Hepatocyte (in vitro differentiated cells): ENCODE data around the gene POGLUT3. TPM values are rescaled to one million over a fixed set of nuclear protein-coding genes. Genes with fewer than 3 reads are reported as not detected.

Experiments
- DNase-seq: peaks from one replicate; pipeline ENCODE4 v3.0.0-alpha.2; 2016; ENCODE audit warnings: low spot score
- H2AFZ ChIP-seq: fragments of 200-600 bp; sonication (generic); 2 replicates; pipeline ENCODE4 v1.6.0; 2016; ENCODE audit warnings: antibody characterized with exemption, mild to moderate bottlenecking
- H3K27ac ChIP-seq: fragments of 200-600 bp; sonication (generic); 2 replicates; pipeline ENCODE4 v1.5.1; 2016; ENCODE audit warnings: mild to moderate bottlenecking
- H3K27me3 ChIP-seq: fragments of 200-600 bp; sonication (generic); 2 replicates; pipeline ENCODE4 v1.6.1; 2016
- H3K36me3 ChIP-seq: fragments of 200-600 bp; sonication (generic); replicated peaks from 2 replicates; pipeline ENCODE4 v1.5.1; 2016; ENCODE audit warnings: low read depth; ENCODE audit not compliant: insufficient read depth
- H3K4me1 ChIP-seq: fragments of 200-600 bp; sonication (generic); 2 replicates; pipeline ENCODE4 v1.5.1; 2016; ENCODE audit warnings: mild to moderate bottlenecking, moderate library complexity; ENCODE audit not compliant: insufficient read depth
- H3K4me2 ChIP-seq: fragments of 200-600 bp; sonication (generic); 2 replicates; pipeline ENCODE4 v1.6.0; 2016
- H3K4me3 ChIP-seq: fragments of 200-600 bp; sonication (generic); 2 replicates; pipeline ENCODE4 v1.5.1; 2016; ENCODE audit warnings: mild to moderate bottlenecking
- H3K79me2 ChIP-seq: fragments of 200-600 bp; sonication (generic); 2 replicates; pipeline ENCODE4 v1.6.0; 2017; ENCODE audit warnings: mild to moderate bottlenecking
- H3K9me2 ChIP-seq: fragments of 200-600 bp; sonication (generic); replicated peaks from 2 replicates; pipeline ENCODE4 v1.6.0; 2017; ENCODE audit warnings: mild to moderate bottlenecking; ENCODE audit not compliant: insufficient read depth
- H3K9me3 ChIP-seq: fragments of 200-600 bp; sonication (generic); 2 replicates; pipeline ENCODE4 v1.5.1; 2016; ENCODE audit warnings: low read depth, mild to moderate bottlenecking
- H4K20me1 ChIP-seq: fragments of 200-600 bp; sonication (generic); 2 replicates; pipeline ENCODE4 v1.6.0; 2016; ENCODE audit warnings: mild to moderate bottlenecking; ENCODE audit not compliant: insufficient read depth, poor library complexity, severe bottlenecking
- EZH2 ChIP-seq: fragments of 200-600 bp; sonication (generic); IDR thresholded peaks from 2 replicates; pipeline ENCODE4 v1.6.1; 2016; ENCODE audit warnings: antibody characterized with exemption, mild to moderate bottlenecking, borderline replicate concordance
- EZH2phosphoT487 ChIP-seq: fragments of 200-600 bp; sonication (generic); IDR thresholded peaks from one replicate; pipeline ENCODE4 v1.6.1; 2018; ENCODE audit warnings: antibody characterized with exemption, mild to moderate bottlenecking, low read depth, moderate library complexity; ENCODE audit not compliant: unreplicated experiment, severe bottlenecking
- WGBS: methylation state at CpG from one replicate; pipeline ENCODE4 v1.1.6; 2016; ENCODE audit warnings: low lambda C conversion rate; ENCODE audit errors: missing lambda C conversion rate; 5-methylcytosine and 5-hydroxymethylcytosine counted together
- polyA plus RNA-seq: library from polyadenylated mRNA; unstranded; fragments of >200 nt; fragmentation: Nextera tagmentation; extraction: Ambion mirVana; gene quantifications from 2 replicates; pipeline ENCODE4 v1.2.1, GENCODE V29; 2016
- total RNA-seq: library from RNA; depleted of rRNA; stranded (reverse); fragments of >200 nt; gene quantifications from 2 replicates; pipeline ENCODE4 v1.2.3, GENCODE V29; 2014
- TF ChIP-seq, protein P1 (sequence below): fragments of 200-600 bp; sonication (generic); IDR thresholded peaks from 2 replicates; pipeline ENCODE4 v1.5.1; 2016; ENCODE audit warnings: antibody characterized with exemption, mild to moderate bottlenecking; ENCODE audit not compliant: poor library complexity

The POGLUT3 gene
- total and polyA plus RNA-seq, 2 experiments from 2014 or later = 20.4 to 30.6 TPM

GRCh38 chr11:108474664-108475463, 23.3 kb downstream of the POGLUT3 start:
- 85% methylated on average over 11 of the region's 11 CpGs for WGBS

GRCh38 chr11:108472681-108473080, 25.5 kb downstream of the POGLUT3 start:
- no peaks in the 10 kb centered on the region for H3K4me1 ChIP-seq

More at GRCh38 chr11:108474664-108475463, 23.3 kb downstream of the POGLUT3 start:
- Histone ChIP-seq H4K20me1 (no peaks in the 10 kb centered on the region), H3K4me3 (no peak overlapping the region), H3K36me3 (no peaks in the 10 kb centered on the region), H3K4me2 (no peak overlapping the region), H2AFZ (no peak overlapping the region), H3K79me2 (no peaks in the 10 kb centered on the region), H3K27ac (no peak overlapping the region), H3K9me3 (no peaks in the 10 kb centered on the region), H3K9me2 (no peaks in the 10 kb centered on the region), H3K4me1 (no peaks in the 10 kb centered on the region), H3K27me3 (no peaks in the 10 kb centered on the region)
- DNase-seq = no peak
- TF ChIP-seq EZH2 = no peak
- TF ChIP-seq, protein P1, sequence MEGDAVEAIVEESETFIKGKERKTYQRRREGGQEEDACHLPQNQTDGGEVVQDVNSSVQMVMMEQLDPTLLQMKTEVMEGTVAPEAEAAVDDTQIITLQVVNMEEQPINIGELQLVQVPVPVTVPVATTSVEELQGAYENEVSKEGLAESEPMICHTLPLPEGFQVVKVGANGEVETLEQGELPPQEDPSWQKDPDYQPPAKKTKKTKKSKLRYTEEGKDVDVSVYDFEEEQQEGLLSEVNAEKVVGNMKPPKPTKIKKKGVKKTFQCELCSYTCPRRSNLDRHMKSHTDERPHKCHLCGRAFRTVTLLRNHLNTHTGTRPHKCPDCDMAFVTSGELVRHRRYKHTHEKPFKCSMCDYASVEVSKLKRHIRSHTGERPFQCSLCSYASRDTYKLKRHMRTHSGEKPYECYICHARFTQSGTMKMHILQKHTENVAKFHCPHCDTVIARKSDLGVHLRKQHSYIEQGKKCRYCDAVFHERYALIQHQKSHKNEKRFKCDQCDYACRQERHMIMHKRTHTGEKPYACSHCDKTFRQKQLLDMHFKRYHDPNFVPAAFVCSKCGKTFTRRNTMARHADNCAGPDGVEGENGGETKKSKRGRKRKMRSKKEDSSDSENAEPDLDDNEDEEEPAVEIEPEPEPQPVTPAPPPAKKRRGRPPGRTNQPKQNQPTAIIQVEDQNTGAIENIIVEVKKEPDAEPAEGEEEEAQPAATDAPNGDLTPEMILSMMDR = no peak
- no peak for TF ChIP-seq EZH2phosphoT487

DNA sequence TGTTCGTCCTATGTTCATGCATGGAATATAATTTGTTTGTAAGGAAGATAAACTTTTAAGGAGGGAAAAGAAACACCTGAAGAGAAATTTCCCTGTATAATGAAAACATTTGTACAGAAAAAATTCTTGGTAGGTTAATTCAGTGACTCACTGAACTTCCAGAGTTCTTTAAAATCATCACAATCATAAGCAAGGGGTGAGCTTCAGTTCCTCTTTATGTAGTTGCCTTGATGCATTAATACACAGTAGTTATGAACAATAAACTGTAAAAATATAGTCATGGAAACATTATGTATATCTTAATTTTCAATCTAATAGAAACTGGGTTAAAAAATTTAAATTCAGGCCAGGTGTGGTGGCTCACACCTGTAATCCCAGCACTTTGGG, 29.7 kb downstream of the POGLUT3 start:
- no peak for TF ChIP-seq EZH2
- no peak for TF ChIP-seq EZH2phosphoT487
- TF ChIP-seq, protein P1 = no peak
- no peak for DNase-seq
- Histone ChIP-seq H2AFZ (peak overlapping the region; percentile 77), H3K36me3 (no peaks in the 10 kb centered on the region), H3K27ac (peak overlapping the region; percentile 98), H3K9me2 (no peaks in the 10 kb centered on the region), H3K9me3 (no peaks in the 10 kb centered on the region), H3K4me1 (no peaks in the 10 kb centered on the region), H4K20me1 (no peaks in the 10 kb centered on the region), H3K4me3 (no peak overlapping the region), H3K27me3 (no peaks in the 10 kb centered on the region), H3K4me2 (peak overlapping the region; percentile 74), H3K79me2 (no peaks in the 10 kb centered on the region)
- 68% methylated on average over 1 of the region's 1 CpG for WGBS

More at GRCh38 chr11:108472681-108473080, 25.5 kb downstream of the POGLUT3 start:
- no peak overlapping the region for H3K4me2 ChIP-seq
- DNase-seq = no peak
- no peaks in the 10 kb centered on the region for H4K20me1 ChIP-seq
- H3K9me2 ChIP-seq = no peaks in the 10 kb centered on the region
- TF ChIP-seq EZH2 (no peak), EZH2phosphoT487 (no peak)
- TF ChIP-seq, protein P1 = no peak
- no peak overlapping the region for H3K27ac ChIP-seq
- H3K9me3 ChIP-seq = no peaks in the 10 kb centered on the region
- no peak overlapping the region for H2AFZ ChIP-seq
- no peaks in the 10 kb centered on the region for H3K36me3 ChIP-seq
- no peaks in the 10 kb centered on the region for H3K79me2 ChIP-seq
- H3K27me3 ChIP-seq = no peaks in the 10 kb centered on the region
- WGBS = 94% methylated on average over 1 of the region's 1 CpG
- no peak overlapping the region for H3K4me3 ChIP-seq
